ENCODE data around the gene NOVA2.

GRCh38 chr19:45918721-45919120 is 54.9 kb downstream of the NOVA2 start:
- TF ChIP-seq POLR2AphosphoS5 (IDR thresholded peaks at IDR 0.05) = no peak
- no peak for TF ChIP-seq POLR2A (IDR thresholded peaks at IDR 0.05)
- no peak for TF ChIP-seq CTCF (IDR thresholded peaks at IDR 0.05)

All from transverse colon (tissue), 4 donors.